Renal cortex interstitium (tissue), 11 donors: ENCODE results near the gene HIP1. TPM values are rescaled to one million over a fixed set of nuclear protein-coding genes. Genes with fewer than 3 reads are reported as not detected.
"Not testable (repeated sequence)": the region's sequence is repeated elsewhere in the genome, so short reads cannot be mapped to it uniquely, and the experiment has no call there.

ENCODE experiments used
- DNase-seq, 11 donors: peaks; one replicate each; pipeline ENCODE4 v3.0.0-alpha.2; 2013; ENCODE audit warnings: low read depth in 9 of 11, low spot score in 4 of 11; ENCODE audit errors: extremely low read depth in 1 of 11
- polyA plus RNA-seq, 3 donors: library from polyadenylated mRNA; unstranded; fragments of 120-200 nt; gene quantifications; one replicate each; pipeline ENCODE4 v1.2.1, GENCODE V29; 2013; ENCODE audit not compliant: insufficient read length in 3 of 3

HIP1 gene
- polyA plus RNA-seq, 3 donors: 31.3 to 35.7 (median 35.3) TPM

DNA sequence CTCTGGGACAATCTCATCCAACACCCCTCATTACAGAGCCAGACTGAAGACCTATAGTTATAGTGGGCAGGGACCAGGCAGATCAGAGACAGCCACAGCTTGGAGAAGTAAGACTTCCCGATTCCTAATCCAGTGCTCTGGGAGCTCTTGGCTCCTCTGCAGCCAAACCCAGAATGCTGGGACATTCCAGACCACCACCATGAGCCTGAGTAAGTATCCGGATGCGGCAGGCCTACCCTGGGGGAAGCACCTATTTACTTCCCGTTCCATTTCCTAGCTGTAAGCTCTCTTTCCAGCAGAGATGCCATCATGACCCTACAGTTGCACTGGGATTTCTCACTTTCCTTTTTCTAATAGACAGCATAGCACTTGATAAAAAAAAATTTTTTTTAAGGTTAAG, 16.4 kb downstream of the HIP1 start:
- no peak for DNase-seq

DNA sequence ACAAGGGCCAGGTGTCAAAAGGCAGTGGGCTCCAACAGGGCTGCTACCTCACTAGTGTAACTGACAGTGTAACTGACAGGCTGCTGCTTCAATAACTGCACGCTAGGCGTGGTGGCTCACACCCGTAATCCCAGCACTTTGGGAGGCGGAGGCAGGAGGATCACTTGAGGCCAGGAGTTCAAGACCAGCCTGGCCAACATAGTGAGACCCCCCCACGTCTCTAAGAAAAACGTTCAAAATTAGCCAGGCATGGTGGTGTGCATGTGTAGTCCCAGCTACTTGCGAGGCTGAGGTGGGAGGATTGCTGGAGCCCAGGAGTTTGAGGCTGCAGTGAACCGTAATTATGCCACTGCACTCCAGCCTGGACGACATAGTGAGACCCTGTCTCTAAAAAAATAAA, 16.8 kb downstream of the HIP1 start:
- not testable (repeated sequence) for DNase-seq

DNA sequence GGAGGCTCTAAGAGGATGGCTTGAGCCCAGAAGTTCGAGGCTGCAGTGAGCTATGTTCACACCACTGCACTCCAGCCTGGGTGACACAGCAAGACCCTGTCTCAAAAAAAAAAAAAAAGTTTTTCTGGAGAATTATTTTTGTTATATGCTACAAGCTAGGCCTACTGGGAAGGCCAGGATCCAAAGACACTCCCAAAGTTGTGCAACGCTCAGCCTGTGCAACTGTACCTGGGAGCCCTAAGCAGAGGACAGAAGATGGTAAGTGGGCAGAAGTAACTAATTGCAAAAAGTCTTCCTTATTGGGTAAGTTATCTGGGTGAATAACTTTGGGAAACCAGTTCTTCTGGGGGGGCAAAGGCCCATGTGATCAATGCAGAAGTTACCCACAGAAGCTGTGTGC, 17.3 kb downstream of the HIP1 start:
- no peak for DNase-seq

DNA sequence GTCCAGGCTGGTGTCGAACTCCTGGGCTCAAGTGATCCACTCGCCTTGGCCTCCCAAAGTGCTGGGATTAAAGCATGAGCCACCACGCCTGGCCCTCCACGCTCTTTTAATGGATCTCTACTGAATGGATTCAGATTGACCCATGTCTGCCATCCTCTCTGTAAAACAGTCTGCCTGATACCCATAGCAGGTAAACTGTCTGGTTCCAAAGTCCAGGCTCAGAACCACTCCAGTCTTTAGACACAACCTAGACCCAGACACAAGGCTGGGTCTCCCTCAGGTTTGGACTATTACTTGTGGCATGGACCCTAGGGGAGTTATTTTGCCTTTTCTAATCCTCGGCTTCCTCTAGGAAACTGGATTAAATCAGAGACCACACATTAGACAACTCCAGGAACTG, 19.1 kb downstream of the HIP1 start:
- no peak for DNase-seq

DNA sequence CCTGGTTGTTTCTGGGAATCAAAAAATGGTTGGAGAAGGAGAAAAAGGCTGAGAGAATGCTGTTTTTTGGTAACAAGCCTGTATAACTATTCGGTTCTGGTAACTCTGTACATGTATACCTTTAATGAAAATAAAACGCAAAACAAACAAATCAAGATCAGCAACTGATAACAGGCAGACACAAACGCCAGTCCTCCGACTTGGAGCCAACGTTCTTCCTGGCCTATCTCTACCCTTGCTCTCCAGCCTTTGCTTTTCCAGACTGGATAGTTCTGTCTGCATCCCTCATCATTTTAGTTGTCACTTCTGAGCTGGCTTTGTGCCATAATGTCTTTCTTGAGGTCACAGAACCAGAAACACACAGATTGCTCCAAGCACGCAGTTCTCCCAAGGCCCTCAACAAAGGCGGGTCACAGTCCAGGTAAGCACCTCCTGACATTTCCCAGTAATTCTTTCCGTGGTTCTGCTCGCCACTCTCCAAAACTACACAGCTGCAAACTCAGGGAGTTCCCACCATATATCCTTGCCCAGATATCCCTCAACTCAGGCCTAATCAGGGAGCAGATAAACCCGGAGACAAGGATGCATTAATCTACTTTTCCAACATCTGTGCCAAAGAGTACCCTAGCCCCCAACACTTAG, 20.2 kb downstream of the HIP1 start:
- no peak for DNase-seq

DNA sequence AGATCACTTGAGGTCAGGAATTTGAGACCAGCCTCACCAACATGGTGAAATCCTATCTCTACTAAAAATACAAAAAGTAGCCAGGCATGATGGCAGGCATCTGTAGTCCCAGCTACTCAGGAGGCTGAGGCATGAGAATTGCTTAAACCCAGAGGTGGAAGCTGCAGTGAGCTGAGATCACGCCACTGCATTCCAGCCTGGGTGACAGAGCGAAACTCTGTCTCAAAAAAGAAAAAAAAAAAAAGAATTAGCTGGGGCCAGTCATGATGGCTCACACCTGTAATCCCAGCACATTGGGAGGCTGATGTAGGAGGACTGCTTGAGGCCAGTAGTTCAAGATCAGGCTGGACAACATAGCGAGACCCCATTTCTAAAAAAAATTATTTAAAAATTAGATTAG, 21.0 kb downstream of the HIP1 start:
- DNase-seq: not testable (repeated sequence)

DNA sequence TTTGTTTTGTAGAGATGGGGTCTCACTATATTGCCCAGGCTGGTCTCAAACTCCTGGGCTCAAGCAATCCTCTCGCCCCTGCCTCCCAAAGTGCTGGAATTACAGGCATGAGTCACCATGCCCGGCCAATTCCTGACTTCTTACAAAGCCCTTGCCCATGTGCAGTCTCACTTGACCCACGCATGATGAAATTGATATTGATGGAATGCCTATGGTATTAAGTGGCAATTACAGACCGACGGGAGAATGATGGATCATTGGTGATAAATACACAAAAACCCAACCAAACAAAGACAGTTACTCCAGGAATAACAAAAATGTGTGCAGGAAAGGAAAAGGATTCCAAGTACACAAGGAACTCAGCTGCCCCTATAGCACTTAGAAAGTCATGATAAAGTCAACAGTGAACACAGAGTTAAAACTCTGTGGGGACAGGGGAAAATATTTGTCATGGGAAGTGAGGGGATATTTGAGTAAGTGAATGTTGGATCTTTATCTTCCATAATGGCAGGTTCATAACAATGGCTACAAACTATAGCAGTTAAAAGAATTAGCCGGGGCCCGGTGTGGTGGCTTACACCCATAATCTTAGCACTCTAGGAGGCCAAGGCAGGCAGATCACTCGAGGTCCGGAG, 21.6 kb downstream of the HIP1 start:
- no peak for DNase-seq

DNA sequence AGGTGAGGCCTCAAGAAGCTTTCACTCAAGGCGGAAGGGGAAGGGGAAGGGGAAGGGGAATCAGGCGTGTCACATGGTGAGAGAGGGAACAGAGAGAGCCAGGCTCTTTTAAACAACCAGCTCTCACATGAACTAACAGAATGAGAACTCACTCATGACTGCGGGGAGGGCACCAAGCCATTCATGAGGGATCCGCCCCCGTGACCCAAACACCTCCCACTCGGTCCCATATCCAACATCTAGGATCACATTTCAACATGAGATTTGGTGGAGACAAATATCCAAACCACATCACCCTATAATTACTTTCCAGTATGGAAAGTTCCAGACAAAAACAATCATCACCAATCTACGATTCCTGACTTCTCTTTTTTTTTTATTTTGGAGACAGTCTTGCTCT, 22.9 kb downstream of the HIP1 start:
- DNase-seq: no peak

DNA sequence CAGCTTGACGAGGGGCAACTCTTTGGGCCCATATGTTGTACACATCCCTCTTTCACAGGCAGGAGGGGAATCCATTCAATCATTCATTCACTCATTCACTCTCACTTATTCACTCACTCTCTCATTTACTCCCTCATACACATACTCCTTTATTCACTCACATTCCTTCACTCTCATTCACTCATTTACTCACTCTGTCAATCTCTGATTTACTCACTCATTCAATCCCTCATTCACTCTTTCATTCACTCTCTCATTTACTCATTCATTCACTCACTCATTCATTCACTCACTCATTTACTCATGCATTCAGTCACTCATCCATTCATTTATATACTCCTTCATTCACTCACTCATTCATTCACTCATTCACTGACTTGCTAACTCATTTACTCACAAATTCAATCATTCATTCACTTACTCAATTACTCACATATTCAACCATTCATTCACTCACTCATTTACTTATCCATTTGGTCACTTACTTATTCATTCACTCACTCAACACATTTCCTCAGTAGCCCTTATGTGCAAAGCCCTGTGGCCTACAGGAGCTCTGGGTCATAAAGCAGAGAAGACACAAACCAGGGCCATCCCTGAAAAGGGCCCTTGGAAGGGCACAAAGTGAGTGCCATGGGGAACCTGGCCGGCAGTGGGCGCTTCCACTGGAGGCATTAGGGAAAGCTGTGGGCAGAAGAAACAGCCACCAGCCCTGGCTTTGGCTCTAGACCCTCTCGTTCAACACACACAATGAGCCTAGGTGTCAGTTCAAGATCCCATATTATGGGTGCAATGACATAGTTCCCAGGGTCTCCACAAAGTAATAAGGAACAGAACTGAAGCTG, 26.0 kb downstream of the HIP1 start:
- DNase-seq: no peak

DNA sequence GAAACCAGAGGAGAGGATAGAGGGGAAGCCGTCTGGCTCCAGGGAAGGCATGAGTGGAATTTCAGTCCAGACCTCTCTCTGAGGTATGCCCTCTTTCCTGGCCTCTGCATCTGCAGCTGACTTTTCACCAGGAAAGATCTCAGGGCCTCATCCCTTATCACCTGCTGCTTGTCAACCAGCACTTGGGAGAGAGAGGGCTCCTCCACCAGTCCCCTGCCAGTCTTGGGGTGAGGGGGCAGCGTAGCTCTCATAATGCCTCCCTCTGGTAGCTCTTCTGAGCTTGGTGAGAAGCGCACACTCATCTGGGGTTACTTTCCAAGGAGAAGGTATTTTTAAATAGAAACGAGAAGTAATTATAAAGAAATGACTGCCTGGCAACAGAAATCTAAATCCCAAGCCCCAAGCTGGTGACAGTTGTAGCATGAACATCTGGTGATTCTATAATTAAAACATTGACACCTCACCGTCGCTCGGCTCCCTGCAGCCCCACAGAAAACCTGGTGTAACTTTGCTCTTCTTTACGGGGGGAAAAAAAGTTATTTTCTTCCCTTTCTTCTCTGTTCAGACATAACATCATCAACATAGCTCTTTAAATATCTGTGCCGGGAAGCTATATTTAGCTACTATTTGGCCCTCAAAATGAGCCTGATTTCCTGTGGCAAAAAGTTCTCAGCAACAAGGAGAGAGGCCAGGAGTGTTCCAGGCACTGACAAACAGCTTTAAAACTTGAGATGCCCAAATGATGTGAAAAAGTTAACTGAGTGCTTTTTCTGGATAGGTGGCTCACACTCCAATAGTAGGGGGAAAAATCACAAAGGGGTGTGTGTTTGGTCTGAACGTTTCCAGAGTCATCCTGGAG, 26.9 kb downstream of the HIP1 start:
- DNase-seq: no peak

DNA sequence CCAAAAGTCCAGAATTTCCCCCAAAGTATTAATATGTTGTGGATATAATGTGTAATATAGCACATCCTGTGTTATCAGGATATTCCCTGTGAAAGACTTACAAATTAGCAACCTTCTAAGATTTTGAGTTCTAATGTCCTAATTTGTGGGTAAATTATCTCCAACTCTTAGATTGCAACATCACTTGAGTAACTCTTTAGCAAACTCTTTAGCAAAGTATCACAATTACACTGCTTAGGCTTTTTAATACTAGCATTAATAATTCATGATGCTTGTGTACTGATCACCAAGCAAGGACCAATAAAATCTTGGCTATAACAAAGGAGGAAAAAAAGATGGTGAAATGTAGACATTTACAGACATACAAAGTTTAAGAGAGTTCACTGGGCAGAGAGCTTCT, 27.7 kb downstream of the HIP1 start:
- no peak for DNase-seq

DNA sequence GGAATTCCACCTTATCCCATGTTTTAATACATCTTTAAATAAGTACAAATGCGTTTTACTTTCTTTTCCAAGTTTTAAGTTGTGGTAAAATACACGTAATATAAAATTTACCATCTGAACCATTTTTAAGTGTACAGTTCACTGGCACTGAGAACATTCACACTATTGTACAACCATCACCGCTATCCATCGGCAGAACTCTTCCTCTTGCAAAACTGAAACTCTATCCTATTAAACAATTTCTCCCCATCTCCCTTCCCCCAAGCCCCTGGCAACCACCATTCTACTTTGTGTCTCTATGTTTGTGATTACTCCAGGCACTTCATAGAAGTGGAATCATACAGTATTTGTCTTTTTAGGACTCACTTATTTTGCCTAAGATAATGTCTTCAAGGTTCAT, 33.8 kb downstream of the HIP1 start:
- DNase-seq: no peak

DNA sequence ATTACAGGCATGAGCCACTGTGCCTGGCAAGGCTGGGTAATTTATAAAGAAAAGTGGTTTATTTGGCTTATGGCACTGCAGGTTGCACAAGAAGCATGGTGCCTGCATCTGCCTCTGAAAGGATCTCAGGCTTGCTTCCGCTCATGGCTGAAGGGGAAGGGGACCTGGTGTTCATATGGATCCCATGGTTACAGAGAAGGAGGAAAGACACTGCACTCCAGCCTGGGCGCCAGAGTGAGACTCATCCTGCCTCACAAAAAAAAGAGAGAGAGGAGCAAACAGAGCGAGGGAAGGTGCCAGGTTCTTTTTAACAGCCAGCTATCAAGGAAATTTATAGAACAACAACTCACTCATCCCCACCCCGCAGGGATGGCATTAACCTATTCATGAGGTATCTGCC, 36.2 kb downstream of the HIP1 start:
- no peak for DNase-seq

DNA sequence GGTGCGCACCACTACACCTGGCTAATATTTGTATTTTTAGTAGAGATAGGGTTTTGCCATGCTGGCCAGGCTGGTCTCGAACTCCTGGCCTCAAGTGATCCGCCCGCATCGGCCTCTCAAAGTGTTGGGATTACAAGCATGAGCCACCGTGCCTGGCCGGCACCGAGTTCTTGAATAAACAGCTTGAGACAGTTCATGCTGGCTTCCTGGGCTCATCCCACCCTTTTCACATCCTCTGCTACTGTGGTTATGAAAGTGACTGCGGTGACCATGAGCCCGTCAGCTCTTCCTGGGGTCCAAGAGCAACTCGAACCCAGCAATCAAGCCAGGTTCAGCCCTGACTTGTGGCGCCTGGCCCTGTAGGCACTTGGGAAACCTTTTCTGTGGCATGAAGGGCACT, 38.7 kb downstream of the HIP1 start:
- DNase-seq: no peak

DNA sequence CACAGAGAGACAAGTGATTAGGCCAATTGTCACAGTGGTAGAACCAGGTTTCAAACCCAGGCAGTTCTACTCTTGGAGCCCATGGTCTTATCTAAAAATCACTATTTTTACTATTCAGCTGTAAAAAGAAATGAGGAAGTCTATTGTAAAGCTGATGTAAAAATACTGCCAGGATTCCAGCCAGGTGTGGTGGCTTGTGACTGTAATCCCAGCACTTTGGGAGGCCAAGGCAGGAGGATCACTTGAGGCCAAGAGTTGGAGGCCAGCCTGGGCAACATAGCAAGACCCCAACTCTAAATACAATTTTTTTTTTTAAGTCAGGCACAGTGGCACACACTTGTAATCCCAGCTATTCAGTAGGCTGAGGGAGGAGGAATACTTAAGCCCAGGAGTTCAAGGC, 40.4 kb downstream of the HIP1 start:
- no peak for DNase-seq

DNA sequence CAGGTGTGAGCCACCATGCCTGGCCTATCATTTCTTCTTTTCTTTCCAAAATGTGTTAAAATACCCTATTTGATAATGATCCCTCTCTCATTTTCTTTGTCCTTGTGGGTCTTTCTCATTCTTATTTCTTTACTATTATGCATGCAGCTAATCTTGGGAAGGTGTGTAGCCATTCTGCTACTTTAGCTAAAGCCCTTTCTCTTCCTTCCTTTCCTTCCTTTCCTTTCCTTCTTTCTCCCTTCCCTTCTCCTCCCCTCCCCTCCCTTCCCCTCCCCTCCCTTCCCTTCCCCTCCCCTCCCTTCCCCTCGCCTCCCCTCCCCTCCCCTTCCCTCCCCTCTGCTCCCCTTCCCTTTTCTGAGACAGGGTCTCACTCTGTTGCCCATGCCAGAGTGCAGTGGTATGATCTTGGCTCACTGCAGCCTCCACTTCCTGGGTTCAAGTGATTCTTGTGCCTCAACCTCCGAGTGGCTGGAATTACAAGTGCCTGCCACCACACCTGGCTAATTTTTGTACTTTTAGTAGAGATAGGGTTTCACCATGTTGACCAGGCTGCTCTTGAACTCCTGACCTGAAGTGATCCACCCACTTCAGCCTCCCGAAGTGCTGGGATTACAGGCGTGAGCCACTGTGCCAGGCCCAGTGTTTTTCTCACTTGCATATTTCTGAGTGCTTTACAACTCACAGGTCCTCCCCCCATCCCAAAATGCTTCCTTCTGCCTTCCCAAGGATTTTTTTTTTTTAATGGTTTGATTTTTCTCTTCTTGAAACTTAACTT, 42.3 kb downstream of the HIP1 start:
- no peak for DNase-seq

DNA sequence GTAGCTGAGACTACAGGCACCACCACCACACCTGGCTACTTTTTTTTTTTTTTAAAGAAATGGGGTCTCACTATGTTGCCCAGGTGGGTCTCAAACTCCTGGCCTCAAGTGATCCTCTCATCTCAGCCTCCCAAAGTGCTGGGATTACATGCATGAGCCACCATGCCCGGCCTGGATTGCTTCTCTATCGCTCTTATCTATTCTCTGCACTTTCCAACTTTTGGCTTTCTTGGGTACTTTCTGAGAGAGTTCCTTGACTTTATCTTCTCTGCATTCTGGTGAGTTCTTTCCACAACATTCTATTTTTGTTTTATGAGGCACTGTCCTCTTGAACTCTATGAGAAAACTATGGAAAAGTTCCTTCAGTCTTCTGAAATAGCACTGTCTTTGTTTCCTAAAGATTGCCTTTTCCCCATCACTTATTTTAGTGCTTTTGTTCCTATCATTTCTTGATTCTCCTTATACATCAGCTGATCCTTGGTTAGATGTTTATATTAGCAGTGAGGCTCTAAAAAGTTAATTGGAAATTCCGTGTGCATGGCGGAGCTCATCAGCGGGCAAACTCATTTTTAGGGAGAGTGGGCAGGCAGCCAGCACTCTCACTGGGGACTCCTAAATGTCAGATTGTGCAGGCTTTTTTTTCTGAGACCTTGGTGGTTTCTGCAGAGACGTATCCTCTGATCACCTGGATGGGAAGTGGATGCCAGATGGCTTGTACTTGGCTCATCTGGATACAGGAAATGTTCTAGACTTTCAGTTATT, 43.9 kb downstream of the HIP1 start:
- no peak for DNase-seq

DNA sequence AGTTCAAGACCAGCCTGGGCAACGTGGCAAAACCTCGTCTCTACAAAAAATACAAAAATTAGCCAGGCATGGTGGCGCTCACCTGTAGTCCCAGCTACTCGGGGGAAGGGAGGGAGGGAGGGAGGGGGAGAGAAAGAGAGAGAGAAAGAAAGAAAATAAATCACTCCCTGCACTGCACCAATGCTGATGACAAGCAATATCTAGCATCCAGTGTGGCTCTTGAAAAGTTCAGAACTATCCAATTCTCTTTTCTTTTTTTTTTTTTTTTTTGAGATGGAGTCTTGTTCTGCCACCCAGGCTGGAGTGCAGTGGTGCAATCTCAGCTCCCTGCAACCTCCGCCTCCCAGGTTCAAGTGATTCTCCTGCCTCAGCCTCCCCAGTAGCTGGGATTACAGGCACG, 45.1 kb downstream of the HIP1 start:
- not testable (repeated sequence) for DNase-seq
